ELR (cell line): ENCODE data around the gene MAP6.

ENCODE experiments used
- DNase-seq: peaks from one replicate; pipeline ENCODE4 v3.0.0-alpha.2; 2015; ENCODE audit warnings: low read depth

Gene MAP6

DNA sequence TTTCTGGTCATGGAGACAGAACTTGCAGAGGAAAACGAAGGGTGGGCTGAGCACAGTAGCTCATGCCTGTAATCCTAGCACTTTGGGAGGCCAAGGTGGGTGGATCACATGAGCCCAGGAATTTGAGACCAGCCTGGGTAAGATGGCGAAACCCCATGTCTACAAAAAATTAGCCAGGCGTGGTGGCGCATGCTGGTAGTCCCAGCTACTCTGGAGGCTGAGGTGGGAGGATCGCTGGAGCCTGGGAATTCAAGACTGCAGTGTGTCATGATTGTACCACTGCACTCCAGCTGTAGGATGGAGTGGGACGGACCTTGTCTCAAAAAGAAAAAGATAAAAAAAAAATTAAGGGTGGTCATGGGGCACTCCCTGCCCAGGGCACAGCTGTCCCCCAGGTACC lies 100.9 kb downstream of the MAP6 start:
- DNase-seq: no peak

- no peak for DNase-seq
Measured at GRCh38 chr11:75566763-75567279, 102.0 kb downstream of the MAP6 start.

- DNase-seq: no peak
Measured at GRCh38 chr11:75565916-75566762, 102.7 kb downstream of the MAP6 start.

- DNase-seq: peak; percentile 90
Measured at GRCh38 chr11:75565221-75565814, 103.5 kb downstream of the MAP6 start.

DNA sequence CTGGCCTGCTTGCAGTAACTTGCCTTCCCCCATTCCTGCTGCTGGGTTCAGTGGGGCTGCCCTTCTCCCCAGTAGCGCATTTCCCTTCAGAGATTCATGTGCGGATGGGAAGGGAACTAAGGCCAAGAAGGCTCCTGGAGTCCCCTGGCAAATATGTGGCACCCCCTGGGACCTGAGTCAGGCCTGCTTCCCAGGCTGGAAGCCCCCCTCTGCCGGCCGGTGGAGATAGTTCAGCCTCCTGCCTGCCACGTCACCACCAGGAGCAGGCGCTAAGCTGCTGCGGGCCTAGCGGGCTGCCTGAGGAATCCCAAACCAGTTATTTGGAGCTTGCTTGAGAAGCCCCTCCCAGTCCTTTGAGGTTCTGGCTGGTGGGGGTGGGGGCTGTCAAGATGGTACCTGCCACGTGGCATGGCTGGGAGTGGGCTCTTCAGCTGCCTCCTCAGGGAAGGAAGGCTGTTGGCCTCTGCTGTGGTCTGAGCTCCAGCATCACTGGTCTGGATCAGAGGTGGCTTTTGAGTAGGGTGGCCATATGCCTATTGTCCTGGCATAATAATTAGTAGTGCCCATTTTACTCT lies 104.8 kb downstream of the MAP6 start:
- peak; percentile 91 for DNase-seq

DNA sequence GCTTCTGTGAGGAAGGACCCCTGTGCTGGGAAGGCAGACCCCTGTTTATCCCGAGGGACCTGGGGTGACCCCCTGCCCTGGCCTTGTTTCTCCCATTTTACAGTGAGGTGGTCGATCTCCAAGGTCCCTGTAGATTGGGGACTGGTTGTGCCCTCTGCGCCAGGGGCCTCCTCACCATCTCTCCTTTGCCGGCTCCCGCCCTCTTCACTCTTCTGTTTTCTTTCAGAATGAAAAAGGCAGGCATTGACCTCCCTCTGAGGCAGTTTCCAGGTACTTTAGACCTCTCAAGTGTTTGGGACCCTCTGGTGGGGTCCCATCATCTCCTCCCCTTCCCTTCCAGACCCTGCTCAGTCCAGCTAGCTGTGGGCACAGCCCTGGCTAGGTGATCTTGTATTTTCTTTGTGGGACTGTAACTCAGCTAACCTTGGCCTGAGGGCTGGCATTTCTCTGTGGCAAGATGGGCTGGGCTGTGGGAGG lies 105.3 kb downstream of the MAP6 start:
- no peak for DNase-seq

DNA sequence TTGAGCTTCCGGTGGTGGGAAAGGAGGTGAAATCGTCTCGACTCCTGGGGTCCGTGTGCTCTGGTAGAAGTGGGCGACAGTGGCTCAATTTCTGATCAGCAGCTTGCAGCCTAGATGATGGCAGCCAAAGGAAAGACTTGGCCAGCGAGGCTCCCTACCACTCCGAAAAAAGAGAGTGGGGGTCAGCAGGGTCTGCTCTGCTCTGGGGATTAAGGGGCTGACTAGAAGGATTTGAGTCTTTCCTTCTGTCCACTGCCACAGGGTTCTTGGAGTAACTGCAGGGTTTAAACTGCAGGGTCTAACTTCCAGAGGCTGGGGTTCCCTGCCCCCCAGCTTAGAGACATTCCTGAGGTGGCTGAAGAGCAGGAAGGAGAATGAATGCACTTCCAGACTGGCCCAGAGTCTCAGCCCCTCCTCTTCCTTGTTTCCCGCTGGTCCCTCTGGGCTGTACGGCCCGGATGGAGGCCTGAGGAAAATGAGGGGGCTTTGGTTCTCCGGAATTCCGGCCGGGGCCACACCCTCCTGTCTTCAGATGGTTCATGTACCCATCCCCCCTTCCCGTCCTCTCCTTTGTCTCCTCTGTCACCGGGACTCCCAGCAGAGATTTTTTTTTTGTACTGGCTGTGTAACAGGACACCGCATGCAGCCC lies 105.9 kb downstream of the MAP6 start:
- DNase-seq: peak; percentile 84

GRCh38 chr11:75562048-75562835 lies 106.6 kb downstream of the MAP6 start, which contains the start of gene SERPINH1:
SERPINH1 (plus strand) TSS chr11:75562253; CDS start chr11:75566350, 4,097 bp downstream.
- DNase-seq: peak; percentile 93

DNA sequence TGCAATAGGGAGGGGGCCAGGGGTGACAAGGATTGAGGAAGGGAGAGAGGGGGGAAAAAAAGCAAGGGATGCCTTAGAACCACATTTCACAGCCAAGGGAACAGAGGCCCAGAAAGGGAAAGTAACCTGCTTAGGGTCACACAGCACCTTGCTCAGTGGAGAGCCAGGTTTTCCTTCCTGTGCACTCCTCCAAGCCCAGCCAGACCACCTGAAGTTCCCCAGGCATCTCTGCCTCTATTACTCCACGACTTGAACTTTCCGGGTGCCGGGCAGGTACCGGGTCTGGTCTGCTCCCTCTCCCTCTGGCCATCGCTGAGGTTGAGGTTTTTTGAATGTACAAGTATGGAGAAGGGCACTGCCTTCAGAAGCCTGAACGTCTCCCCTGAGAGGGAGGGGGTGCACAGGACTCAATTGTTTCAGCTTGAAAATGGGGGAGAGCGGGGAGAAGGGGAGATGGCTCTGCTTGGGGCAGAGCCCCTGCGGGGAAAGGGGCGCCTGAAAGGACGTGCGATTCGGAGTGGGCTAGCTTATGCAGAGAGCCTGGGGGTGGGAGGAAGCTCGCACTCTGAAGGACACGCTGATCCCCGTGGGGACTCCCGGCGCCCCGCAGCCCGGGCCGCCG lies 107.3 kb downstream of the MAP6 start:
- DNase-seq: no peak

DNA sequence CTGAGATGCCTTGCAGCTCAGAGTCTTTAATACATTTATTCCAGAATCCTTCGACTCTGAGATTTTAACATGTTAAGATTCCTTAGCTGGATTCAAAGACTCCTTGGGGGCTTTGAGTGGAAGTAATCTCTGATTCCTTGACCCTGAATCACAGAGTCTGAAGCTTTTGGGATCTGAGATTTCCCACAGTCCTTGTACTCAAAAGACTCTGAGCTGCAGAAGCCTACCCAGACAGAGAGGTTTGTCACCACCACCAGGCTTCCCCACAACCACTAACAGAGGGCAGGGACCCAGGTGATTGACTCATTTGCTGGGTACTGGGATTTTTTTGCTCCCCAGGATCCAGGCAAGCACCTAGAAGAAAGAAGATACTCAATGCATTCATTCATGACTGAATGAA lies 108.2 kb downstream of the MAP6 start:
- peak; percentile 48 for DNase-seq

DNA sequence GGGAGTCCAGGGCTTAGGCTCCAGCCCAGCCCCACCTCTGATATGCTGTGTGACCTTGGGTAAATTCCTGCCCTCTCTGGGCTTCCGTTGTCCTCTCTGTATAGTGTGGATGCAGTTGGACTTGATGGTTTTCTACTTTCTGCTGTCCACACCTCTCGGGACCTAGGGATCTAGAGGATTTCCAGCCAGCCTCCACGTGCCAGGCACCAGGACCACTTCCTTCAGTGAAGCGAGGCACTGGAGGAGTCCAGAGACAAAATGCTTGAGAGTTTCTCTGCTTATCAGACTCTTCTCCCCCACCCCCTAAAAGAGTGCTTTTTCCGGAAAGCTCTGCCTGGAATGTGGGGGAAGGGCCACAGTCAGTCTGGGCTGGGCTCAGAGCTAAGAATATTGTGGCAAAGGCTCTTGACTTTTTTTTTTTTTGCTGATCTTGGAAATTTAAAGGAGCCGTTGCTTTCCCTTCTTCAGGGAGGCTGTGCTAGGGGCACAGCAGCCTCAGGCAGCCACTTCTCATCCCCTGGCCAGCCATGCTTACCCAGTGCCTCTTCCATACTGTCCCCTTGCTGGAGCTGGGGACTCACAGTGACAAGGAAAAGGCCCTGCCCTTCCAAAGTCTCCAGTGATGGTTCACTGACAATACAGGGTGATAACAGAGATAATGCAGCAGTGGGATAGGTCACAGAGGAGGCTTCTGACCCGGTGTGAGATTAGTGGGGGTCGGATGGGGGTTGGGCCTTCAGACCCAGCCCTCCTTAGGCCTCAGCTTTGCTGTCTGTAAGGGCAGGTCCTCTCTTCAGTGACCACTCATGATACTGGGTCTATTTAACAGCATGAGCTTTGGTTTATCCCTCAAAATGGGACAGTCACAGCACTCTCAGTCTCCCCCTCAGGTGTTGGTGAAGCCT lies 109.6 kb downstream of the MAP6 start:
- peak; percentile 29 for DNase-seq

- peak; percentile 84 for DNase-seq
Measured at GRCh38 chr11:75557666-75558494, 111.0 kb downstream of the MAP6 start.

GRCh38 chr11:75556275-75556674 lies 112.6 kb downstream of the MAP6 start:
- DNase-seq: no peak

DNA sequence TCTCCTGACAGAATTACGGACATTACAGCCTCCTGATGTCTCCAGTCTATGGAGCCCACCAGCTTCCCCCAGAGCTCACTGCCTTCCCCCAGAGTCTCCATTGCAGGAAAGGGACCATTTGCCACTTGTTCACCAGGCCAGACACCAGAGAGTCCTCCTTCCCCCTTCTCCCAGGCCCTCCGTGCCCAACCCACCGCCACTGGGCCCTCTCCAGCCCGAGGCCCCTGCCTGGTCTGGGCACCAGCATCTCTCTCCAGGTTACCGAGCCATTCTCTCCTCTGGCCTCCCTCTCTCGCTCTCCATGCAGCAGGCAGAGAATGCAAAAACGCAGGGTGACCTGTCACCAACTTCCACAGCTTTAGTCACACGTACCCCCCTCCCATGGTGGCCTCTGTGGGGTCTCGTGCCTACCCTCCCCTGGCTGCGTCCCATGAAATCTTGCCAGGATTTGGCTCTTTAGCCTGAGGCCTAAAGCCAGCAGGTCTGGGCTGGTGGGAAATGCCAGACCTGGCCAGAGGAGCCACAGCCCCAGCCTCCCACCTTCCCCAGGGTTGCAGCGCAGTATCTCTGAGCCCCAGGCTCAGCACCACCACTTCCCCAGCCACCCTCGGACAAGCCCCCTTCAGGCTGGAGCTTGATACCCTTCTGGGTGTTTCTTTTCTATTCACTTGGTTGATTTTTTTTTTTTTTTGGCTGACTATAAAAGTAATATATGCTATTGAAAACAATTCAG lies 113.6 kb downstream of the MAP6 start:
- DNase-seq: no peak

GRCh38 chr11:75554258-75555022 lies 114.4 kb downstream of the MAP6 start:
- DNase-seq: peak; percentile 77

DNA sequence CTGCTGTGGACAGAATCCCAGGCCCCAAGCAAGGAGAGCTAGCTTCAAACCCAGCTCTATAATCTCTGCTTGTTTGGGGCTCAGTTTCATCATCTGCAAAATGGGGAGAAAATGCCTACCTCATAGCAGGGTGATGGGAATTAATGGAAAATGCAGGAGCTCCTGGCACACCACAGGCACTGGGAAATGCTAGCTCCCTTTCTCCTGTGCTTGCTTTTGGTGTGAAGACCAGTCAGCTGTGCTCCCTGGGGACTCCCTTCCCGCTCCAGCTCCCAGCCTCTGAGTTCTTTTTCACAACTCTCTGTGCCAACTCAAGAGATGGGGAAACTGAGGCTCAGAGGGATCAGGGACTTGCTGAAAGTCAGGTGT lies 115.0 kb downstream of the MAP6 start:
- no peak for DNase-seq

- no peak for DNase-seq
Measured at GRCh38 chr11:75553182-75553581, 115.7 kb downstream of the MAP6 start.
